Activated CD4-positive, alpha-beta T cell treated with anti-CD3 and anti-CD28 coated beads, Interleukin-2, amount 50 U/mL, for 1 hour (primary cell): Measurements from ENCODE around the gene SCAMP4.
A peak's percentile ranks its signal among the peaks of the same experiment; 100 is the strongest.
"Not testable (repeated sequence)": the region's sequence is repeated elsewhere in the genome, so short reads cannot be mapped to it uniquely, and the experiment has no call there.

Experiments
- DNase-seq: peaks from one replicate; pipeline ENCODE4 v3.0.0-alpha.2; 2020

The SCAMP4 gene

GRCh38 chr19:1866693-1867348, 38.4 kb upstream of the SCAMP4 start:
- DNase-seq: no peak

- no peak for DNase-seq
Observed at GRCh38 chr19:1867349-1867724, 37.9 kb upstream of the SCAMP4 start.

GRCh38 chr19:1868971-1869370, 36.2 kb upstream of the SCAMP4 start:
- DNase-seq: no peak

- DNase-seq: no peak
Observed at GRCh38 chr19:1871140-1871597, 34.0 kb upstream of the SCAMP4 start.

- no peak for DNase-seq
Observed at GRCh38 chr19:1871630-1872029, 33.6 kb upstream of the SCAMP4 start.

GRCh38 chr19:1872807-1873523, 32.2 kb upstream of the SCAMP4 start:
- no peak for DNase-seq

- no peak for DNase-seq
Observed at GRCh38 chr19:1873524-1874473, 31.4 kb upstream of the SCAMP4 start.

GRCh38 chr19:1874554-1875185, 30.5 kb upstream of the SCAMP4 start:
- no peak for DNase-seq

- not testable (repeated sequence) for DNase-seq
Observed at GRCh38 chr19:1875265-1875645, 29.9 kb upstream of the SCAMP4 start.

GRCh38 chr19:1875646-1876495, 29.3 kb upstream of the SCAMP4 start:
- peak; percentile 82 for DNase-seq

GRCh38 chr19:1876496-1877279, 28.5 kb upstream of the SCAMP4 start:
- not testable (repeated sequence) for DNase-seq

- DNase-seq: not testable (repeated sequence)
Observed at GRCh38 chr19:1877280-1877660, 27.9 kb upstream of the SCAMP4 start.

- not testable (repeated sequence) for DNase-seq
Observed at GRCh38 chr19:1878583-1878982, 26.6 kb upstream of the SCAMP4 start.

- not testable (repeated sequence) for DNase-seq
Observed at GRCh38 chr19:1879982-1880381, 25.2 kb upstream of the SCAMP4 start.

GRCh38 chr19:1880611-1881392, 24.4 kb upstream of the SCAMP4 start:
- no peak for DNase-seq

- not testable (repeated sequence) for DNase-seq
Observed at GRCh38 chr19:1881393-1882088, 23.7 kb upstream of the SCAMP4 start.

- peak; percentile 80 for DNase-seq
Observed at GRCh38 chr19:1882089-1882785, 23.0 kb upstream of the SCAMP4 start.

GRCh38 chr19:1882786-1883692, 22.2 kb upstream of the SCAMP4 start:
- no peak for DNase-seq
